Stimulated activated CD4-positive, alpha-beta T cell treated with anti-CD3 and anti-CD28 coated beads, TNF-alpha, amount 100 ng/mL, for 48 hours (primary cell): ENCODE data around the gene ATP10A.

Source experiments
- DNase-seq, 3 donors: peaks; one replicate each; pipeline ENCODE4 v3.0.0-alpha.2; 2020; ENCODE audit warnings: low read depth in 3 of 3

Gene ATP10A

GRCh38 chr15:25683911-25684310 is 179.2 kb downstream of the ATP10A start:
- no peak for DNase-seq

- DNase-seq: no peak
Measured at GRCh38 chr15:25683415-25683814, 179.7 kb downstream of the ATP10A start.

- DNase-seq: no peak
Measured at GRCh38 chr15:25682340-25682739, 180.8 kb downstream of the ATP10A start.

- DNase-seq: no peak
Measured at GRCh38 chr15:25680686-25681025, 182.5 kb downstream of the ATP10A start.

- no peak for DNase-seq
Measured at GRCh38 chr15:25679964-25680685, 183.0 kb downstream of the ATP10A start.

GRCh38 chr15:25679492-25679891 is 183.6 kb downstream of the ATP10A start:
- DNase-seq: no peak

GRCh38 chr15:25678500-25678855 is 184.6 kb downstream of the ATP10A start:
- DNase-seq: no peak

- DNase-seq: no peak
Measured at GRCh38 chr15:25677719-25678499, 185.2 kb downstream of the ATP10A start.

GRCh38 chr15:25676070-25676469 is 187.1 kb downstream of the ATP10A start:
- DNase-seq: no peak

- no peak for DNase-seq
Measured at GRCh38 chr15:25675396-25675795, 187.7 kb downstream of the ATP10A start.

GRCh38 chr15:25674913-25675312 is 188.2 kb downstream of the ATP10A start:
- no peak for DNase-seq

GRCh38 chr15:25673972-25674371 is 189.2 kb downstream of the ATP10A start:
- no peak for DNase-seq

- DNase-seq: no peak
Measured at GRCh38 chr15:25673351-25673750, 189.8 kb downstream of the ATP10A start.

GRCh38 chr15:25671132-25671531 is 192.0 kb downstream of the ATP10A start:
- DNase-seq: no peak

- no peak for DNase-seq
Measured at GRCh38 chr15:25670621-25671020, 192.5 kb downstream of the ATP10A start.

GRCh38 chr15:25670025-25670554 is 193.0 kb downstream of the ATP10A start:
- no peak for DNase-seq

- no peak for DNase-seq
Measured at GRCh38 chr15:25668901-25669300, 194.2 kb downstream of the ATP10A start.

GRCh38 chr15:25668236-25668795 is 194.8 kb downstream of the ATP10A start:
- no peak for DNase-seq

GRCh38 chr15:25667829-25668228 is 195.3 kb downstream of the ATP10A start:
- no peak for DNase-seq

- no peak for DNase-seq
Measured at GRCh38 chr15:25665913-25666312, 197.2 kb downstream of the ATP10A start.

- no peak for DNase-seq
Measured at GRCh38 chr15:25664761-25665160, 198.4 kb downstream of the ATP10A start.

GRCh38 chr15:25663515-25663914 is 199.6 kb downstream of the ATP10A start:
- no peak for DNase-seq

GRCh38 chr15:25661898-25662297 is 201.2 kb downstream of the ATP10A start:
- DNase-seq: no peak
